KBM-7 (cell line): ENCODE results near the gene SAXO1.

Experiments
- DNase-seq: peaks from one replicate; pipeline ENCODE4 v3.0.0-alpha.2; 2015
- in situ Hi-C: fragments of 300-500 bp; cut with MboI; formaldehyde crosslinking; loops from 2 replicates; pipeline ENCODE4 v1.14.3; 2020; ENCODE audit warnings: low sequenced_read_pairs, low pct_unique_long_range_greater_than_20kb, mixed read lengths

SAXO1 gene

DNA sequence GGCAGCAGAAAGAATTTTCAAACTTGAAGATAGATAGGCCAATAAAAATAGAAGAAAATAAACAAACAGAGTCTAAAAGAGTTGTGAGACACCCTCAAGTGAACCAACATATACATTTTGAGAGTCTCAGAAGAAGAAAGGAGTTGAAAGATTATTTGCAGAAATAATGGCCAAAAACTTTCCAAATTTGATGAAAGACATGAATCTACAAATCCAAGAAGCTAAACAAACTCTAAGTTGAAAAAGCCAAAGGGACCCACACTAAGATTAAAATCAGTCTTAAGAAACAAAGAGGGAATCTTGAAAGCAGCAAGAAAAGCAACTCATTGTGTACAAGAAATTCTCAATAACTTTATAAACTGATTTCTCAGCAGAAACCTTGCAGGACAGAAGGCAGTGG lies 137.0 kb downstream of the SAXO1 start:
- in situ Hi-C loops, result no loop called here
- DNase-seq, result no peak

GRCh38 chr9:18893491-18893890 lies 139.5 kb downstream of the SAXO1 start:
- in situ Hi-C loops, result no loop called here
- no peak for DNase-seq

DNA sequence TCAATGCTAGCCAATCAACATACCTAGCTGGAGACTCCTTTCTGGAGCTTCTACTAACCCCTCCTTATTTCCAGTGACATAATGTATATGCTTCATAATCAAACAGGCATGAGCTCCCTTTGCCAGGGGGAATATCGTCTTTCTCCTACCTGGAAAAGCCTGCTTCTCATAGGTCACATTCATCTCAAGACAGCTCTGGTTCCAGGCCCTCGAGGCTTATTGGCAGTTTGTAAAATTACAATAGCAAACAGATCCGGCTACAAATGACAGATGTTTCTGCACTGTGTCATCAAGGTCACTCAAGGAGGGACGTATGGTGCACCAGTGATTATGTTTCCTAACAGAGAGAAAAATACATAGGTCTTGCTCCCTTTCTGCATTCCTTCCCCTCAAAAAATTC lies 140.0 kb downstream of the SAXO1 start:
- no peak for DNase-seq
- in situ Hi-C loops, result no loop called here

DNA sequence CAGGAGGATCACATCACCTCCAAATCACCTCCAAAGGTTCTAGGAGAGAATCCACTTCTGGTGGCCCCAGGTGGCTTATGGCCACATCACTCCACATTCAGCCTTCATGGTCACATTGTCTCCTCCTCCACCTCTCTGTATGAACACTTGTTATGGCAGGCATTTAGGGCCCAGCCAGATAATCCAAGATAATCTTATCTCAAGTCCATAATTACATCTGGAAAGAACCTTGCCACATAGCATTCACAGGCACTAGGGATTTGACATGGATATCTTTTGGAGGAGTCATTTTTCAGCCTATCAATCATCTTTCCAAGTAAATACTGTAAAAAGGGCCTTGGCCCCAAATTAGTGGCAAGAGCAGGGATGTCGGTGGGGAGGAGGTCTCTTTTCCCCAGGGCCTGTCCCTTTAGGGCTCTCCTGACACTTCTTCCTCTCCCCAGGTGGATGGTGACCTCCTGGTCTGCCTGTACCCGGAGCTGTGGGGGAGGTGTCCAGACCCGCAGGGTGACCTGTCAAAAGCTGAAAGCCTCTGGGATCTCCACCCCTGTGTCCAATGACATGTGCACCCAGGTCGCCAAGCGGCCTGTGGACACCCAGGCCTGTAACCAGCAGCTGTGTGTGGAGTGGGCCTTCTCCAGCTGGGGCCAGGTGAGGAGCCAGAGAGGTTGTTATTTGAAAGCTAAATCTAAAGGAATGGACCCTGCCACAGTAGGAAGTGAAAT lies 140.9 kb downstream of the SAXO1 start:
- in situ Hi-C loops, result no loop called here
- DNase-seq, result no peak

DNA sequence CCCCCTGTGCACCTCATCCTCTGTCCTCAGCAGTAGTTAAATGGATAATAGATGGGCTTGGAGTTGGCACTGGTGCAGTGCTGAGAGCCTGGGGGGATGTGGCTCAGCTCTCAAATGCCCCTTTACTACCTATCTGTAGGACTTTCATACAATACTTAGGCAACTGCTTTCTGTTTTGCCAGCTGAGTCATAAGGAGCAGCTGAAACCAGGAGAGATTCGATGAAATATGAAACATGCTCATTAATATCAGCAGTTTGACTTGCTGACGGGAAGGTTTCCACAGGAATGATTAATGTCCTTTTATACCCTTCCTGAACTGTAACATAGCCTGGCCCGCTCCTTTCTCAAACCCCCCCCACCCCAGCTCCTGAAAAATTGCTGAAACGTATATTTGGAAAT lies 142.6 kb downstream of the SAXO1 start:
- no peak for DNase-seq
- in situ Hi-C loops, result no loop called here

- in situ Hi-C loops, result no loop called here
Observed at GRCh38 chr9:18889550-18889949, 143.5 kb downstream of the SAXO1 start.

DNA sequence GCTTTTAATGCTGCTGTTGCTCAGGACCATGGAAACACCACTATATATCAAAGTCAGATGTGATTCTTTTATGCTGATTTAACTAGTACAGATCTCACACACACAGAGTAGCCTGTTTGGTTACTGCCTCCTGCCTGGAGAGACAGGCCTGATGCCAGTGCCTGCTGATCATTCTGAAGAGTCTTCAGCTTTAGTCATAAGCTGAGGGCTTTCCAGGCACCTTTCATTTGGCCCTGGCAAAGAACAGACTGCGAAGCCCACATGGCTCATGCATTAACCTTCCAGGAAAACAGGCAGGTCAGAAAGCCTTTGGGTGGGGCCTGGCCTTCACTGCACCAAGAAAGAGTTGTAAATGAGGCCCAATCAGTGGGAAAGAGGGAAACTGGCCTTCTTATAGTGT lies 144.7 kb downstream of the SAXO1 start:
- in situ Hi-C loops, result no loop called here

More at GRCh38 chr9:18889550-18889949, 143.5 kb downstream of the SAXO1 start:
- no peak for DNase-seq

GRCh38 chr9:18887546-18887945 lies 145.5 kb downstream of the SAXO1 start:
- in situ Hi-C loops, result no loop called here
- DNase-seq, result no peak

More for the DNA sequence above, 144.7 kb downstream of the SAXO1 start:
- DNase-seq, result no peak

DNA sequence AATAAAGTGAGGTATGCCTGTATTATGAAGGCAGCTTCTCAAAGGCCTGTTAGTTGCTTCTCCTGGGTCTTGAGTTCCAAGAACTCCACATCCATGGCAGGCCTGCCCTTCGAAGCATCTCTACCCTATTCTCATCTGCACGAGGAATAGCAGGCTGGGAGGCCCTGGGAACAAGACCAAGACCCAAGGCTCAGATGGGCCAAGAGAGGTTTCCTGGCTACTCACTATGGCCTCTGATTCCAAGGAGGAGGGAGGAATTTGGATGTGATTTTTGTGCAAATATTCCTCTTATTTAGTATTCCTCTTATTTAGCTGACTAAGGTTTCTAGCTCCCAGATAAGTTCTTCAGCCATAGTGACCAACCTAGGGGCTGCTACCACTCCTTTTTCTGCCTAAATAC lies 151.3 kb downstream of the SAXO1 start:
- in situ Hi-C loops, result no loop called here
- DNase-seq, result no peak

- in situ Hi-C loops, result no loop called here
- no peak for DNase-seq
Observed at GRCh38 chr9:18877984-18878383, 155.0 kb downstream of the SAXO1 start.
